Liver (tissue), 9 donors: ENCODE measurements around the gene PAPPA2. TPM values are rescaled to one million over a fixed set of nuclear protein-coding genes. Genes with fewer than 3 reads are reported as not detected.

ENCODE experiments used
- DNase-seq: peaks from one replicate; pipeline ENCODE4 v3.0.0-alpha.2; 2017; ENCODE audit warnings: low spot score
- H3K27ac ChIP-seq, 2 donors: one replicate each; pipeline ENCODE4 v1.7.0; 2013; ENCODE audit warnings: inconsistent platforms in 2 of 2, low read length in 2 of 2, control low read depth in 1 of 2, low read depth in 1 of 2, mild to moderate bottlenecking in 1 of 2
- H3K27me3 ChIP-seq, 4 donors: one replicate each; pipeline versions ENCODE4 v1.6.1 to v1.7.0; 2013; ENCODE audit warnings: low read length in 3 of 4, inconsistent platforms in 1 of 4, mild to moderate bottlenecking in 1 of 4, moderate library complexity in 1 of 4; ENCODE audit not compliant: control insufficient read depth in 4 of 4, insufficient read depth in 4 of 4
- H3K36me3 ChIP-seq, 4 donors: one replicate each; pipeline versions ENCODE4 v1.6.1 to v1.7.0; 2013; ENCODE audit warnings: low read length in 3 of 4, mild to moderate bottlenecking in 3 of 4, low read depth in 1 of 4, moderate library complexity in 1 of 4; ENCODE audit not compliant: control insufficient read depth in 4 of 4, insufficient read depth in 3 of 4
- H3K4me1 ChIP-seq, 4 donors: one replicate each; pipeline versions ENCODE4 v1.6.1 to v1.7.0; 2013; ENCODE audit warnings: low read length in 3 of 4, mild to moderate bottlenecking in 3 of 4, moderate library complexity in 1 of 4; ENCODE audit not compliant: control insufficient read depth in 4 of 4, insufficient read depth in 4 of 4
- H3K4me3 ChIP-seq, 3 donors: one replicate each; pipeline versions ENCODE4 v1.6.1 to v1.7.0; 2013; ENCODE audit warnings: low read length in 3 of 3, control low read depth in 1 of 3, low read depth in 1 of 3, mild to moderate bottlenecking in 1 of 3
- H3K9ac ChIP-seq, 2 donors: one replicate each; pipeline ENCODE4 v1.7.0; 2013; ENCODE audit warnings: low read length in 2 of 2, mild to moderate bottlenecking in 2 of 2, moderate library complexity in 2 of 2, control low read depth in 1 of 2, low read depth in 1 of 2
- H3K9me3 ChIP-seq, 4 donors: one replicate each; pipeline versions ENCODE4 v1.6.1 to v1.7.0; 2013; ENCODE audit warnings: low read length in 3 of 4; ENCODE audit not compliant: control insufficient read depth in 4 of 4
- ATF3 ChIP-seq: IDR thresholded peaks from 2 replicates; pipeline ENCODE4 v1.6.1; 2016; ENCODE audit warnings: antibody characterized with exemption
- CTCF ChIP-seq: fragments of 150-350 bp; IDR thresholded peaks from 2 replicates; pipeline ENCODE4 v1.5.1; 2017; ENCODE audit warnings: improper control_type of control experiment, low read depth, low read length; ENCODE audit not compliant: missing input control
- FOXA1 ChIP-seq: IDR thresholded peaks from 2 replicates; pipeline ENCODE4 v1.6.1; 2016; ENCODE audit warnings: antibody characterized with exemption
- FOXA2 ChIP-seq: IDR thresholded peaks from 2 replicates; pipeline ENCODE4 v1.6.1; 2016; ENCODE audit warnings: antibody characterized with exemption
- GABPA ChIP-seq, 2 donors: IDR thresholded peaks in 1 of 2; conservative IDR thresholded peaks in 1 of 2; 2 replicates each; pipeline ENCODE4 v1.6.1; 2016; ENCODE audit warnings: antibody characterized with exemption in 2 of 2, mild to moderate bottlenecking in 1 of 2, moderate library complexity in 1 of 2
- HNF4G ChIP-seq: IDR thresholded peaks from 2 replicates; pipeline ENCODE4 v1.6.1; 2016; ENCODE audit warnings: antibody characterized with exemption
- JUND ChIP-seq, 2 donors: IDR thresholded peaks; 2 replicates each; pipeline ENCODE4 v1.6.1; 2016; ENCODE audit warnings: antibody characterized with exemption in 2 of 2
- MAX ChIP-seq: IDR thresholded peaks from 2 replicates; pipeline ENCODE4 v1.6.1; 2016; ENCODE audit warnings: antibody characterized with exemption
- RAD21 ChIP-seq, 2 donors: IDR thresholded peaks; 2 replicates each; pipeline ENCODE4 v1.6.1; 2016; ENCODE audit warnings: antibody characterized with exemption in 2 of 2, mild to moderate bottlenecking in 2 of 2
- RXRA ChIP-seq, 2 donors: IDR thresholded peaks; 2 replicates each; pipeline ENCODE4 v1.6.1; 2017 to 2018; ENCODE audit warnings: antibody characterized with exemption in 2 of 2, mild to moderate bottlenecking in 1 of 2
- TAF1 ChIP-seq: conservative IDR thresholded peaks from 2 replicates; pipeline ENCODE4 v1.6.1; 2016; ENCODE audit warnings: antibody characterized with exemption, mild to moderate bottlenecking
- YY1 ChIP-seq: IDR thresholded peaks from 2 replicates; pipeline ENCODE4 v1.6.1; 2016; ENCODE audit warnings: antibody characterized with exemption, mild to moderate bottlenecking
- WGBS: extraction: QIAGEN DNeasy Blood & Tissue Kit; methylation state at CpG from one replicate; pipeline ENCODE4 v1.1.7; 2013; 5-methylcytosine and 5-hydroxymethylcytosine counted together
- polyA plus RNA-seq, 2 donors: library from polyadenylated mRNA; stranded (reverse) in 1 of 2; unstranded in 1 of 2; fragments of 200-250 nt in 1 of 2; fragments of >200 nt in 1 of 2; fragmentation: Nextera tagmentation in 1 of 2; extraction: Ambion mirVana in 1 of 2; gene quantifications; one replicate each; pipeline versions ENCODE4 v1.2.1 to v1.2.3, GENCODE V29; 2013 to 2015
- total RNA-seq, 2 donors: library from RNA; depleted of rRNA; stranded (reverse); fragments of >200 nt; gene quantifications; one replicate each; pipeline ENCODE4 v1.2.3, GENCODE V29; 2014
- TF ChIP-seq, protein P1 (sequence below): IDR thresholded peaks from 2 replicates; pipeline ENCODE4 v1.6.1; 2016; ENCODE audit warnings: antibody characterized with exemption, mild to moderate bottlenecking
- donor health status: healthy.
- donor health status: healthy.
- donor health status: healthy.
- donor health status: healthy.
- donor health status: healthy.

Gene PAPPA2
- total and polyA plus RNA-seq, 4 donors: 0.19 to 27.2 (median 13.4) TPM

DNA sequence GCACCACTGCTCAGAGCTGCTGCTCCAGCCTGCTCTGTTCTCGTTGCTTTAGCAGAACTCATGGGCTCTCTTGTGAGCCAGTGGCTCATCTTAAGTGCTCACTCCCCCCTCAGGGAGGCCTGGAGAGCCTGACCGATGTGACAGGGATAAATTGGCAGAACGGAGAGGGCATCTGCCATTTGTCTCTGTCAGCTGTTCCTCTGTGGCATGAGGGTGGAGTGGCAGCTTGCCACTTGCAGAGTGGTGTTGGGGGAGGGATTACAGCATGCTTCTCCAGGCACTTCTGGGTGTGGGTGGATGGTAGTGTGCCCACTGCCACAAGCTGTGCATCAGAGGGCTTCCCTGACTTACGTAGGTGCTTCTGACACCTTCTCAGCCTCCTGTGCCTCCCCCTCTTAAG lies 229.5 kb downstream of the PAPPA2 start:
- no peaks in the 10 kb centered on the region for H3K27me3 ChIP-seq
- no peak overlapping the region for H3K4me3 ChIP-seq
- H3K9ac ChIP-seq: no peak overlapping the region
- H3K9me3 ChIP-seq: no peaks in the 10 kb centered on the region
- no peak for DNase-seq
- no peak overlapping the region for H3K27ac ChIP-seq
- TF ChIP-seq MAX (no peak), JUND (IDR thresholded peaks at IDR 0.05) (no peak), CTCF (no peak), ATF3 (no peak), FOXA2 (no peak), FOXA1 (no peak), YY1 (no peak), HNF4G (no peak), RAD21 (IDR thresholded peaks at IDR 0.05) (no peak), GABPA (IDR thresholded peaks at IDR 0.05 in 1 of 2, conservative IDR thresholded peaks at IDR 0.05 in 1 of 2) (no peak), TAF1 (no peak)
- TF ChIP-seq, protein P1, sequence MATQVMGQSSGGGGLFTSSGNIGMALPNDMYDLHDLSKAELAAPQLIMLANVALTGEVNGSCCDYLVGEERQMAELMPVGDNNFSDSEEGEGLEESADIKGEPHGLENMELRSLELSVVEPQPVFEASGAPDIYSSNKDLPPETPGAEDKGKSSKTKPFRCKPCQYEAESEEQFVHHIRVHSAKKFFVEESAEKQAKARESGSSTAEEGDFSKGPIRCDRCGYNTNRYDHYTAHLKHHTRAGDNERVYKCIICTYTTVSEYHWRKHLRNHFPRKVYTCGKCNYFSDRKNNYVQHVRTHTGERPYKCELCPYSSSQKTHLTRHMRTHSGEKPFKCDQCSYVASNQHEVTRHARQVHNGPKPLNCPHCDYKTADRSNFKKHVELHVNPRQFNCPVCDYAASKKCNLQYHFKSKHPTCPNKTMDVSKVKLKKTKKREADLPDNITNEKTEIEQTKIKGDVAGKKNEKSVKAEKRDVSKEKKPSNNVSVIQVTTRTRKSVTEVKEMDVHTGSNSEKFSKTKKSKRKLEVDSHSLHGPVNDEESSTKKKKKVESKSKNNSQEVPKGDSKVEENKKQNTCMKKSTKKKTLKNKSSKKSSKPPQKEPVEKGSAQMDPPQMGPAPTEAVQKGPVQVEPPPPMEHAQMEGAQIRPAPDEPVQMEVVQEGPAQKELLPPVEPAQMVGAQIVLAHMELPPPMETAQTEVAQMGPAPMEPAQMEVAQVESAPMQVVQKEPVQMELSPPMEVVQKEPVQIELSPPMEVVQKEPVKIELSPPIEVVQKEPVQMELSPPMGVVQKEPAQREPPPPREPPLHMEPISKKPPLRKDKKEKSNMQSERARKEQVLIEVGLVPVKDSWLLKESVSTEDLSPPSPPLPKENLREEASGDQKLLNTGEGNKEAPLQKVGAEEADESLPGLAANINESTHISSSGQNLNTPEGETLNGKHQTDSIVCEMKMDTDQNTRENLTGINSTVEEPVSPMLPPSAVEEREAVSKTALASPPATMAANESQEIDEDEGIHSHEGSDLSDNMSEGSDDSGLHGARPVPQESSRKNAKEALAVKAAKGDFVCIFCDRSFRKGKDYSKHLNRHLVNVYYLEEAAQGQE: no peak
- H3K4me1 ChIP-seq: no peaks in the 10 kb centered on the region
- H3K36me3 ChIP-seq: no peaks in the 10 kb centered on the region
- 75% methylated on average over 4 of the region's 4 CpGs for WGBS

- H3K9ac ChIP-seq: no peak overlapping the region
- 88% methylated on average over 6 of the region's 6 CpGs for WGBS
- DNase-seq: no peak
- H3K4me3 ChIP-seq: no peak overlapping the region
- no peaks in the 10 kb centered on the region for H3K36me3 ChIP-seq
- no peak for TF ChIP-seq RXRA (IDR thresholded peaks at IDR 0.05)
- H3K27ac ChIP-seq: no peak overlapping the region
- H3K27me3 ChIP-seq: no peaks in the 10 kb centered on the region
- no peaks in the 10 kb centered on the region for H3K4me1 ChIP-seq
- H3K9me3 ChIP-seq: no peaks in the 10 kb centered on the region
These were observed 230.2 kb downstream of the PAPPA2 start for GRCh38 chr1:176692988-176693696.
